Heart left ventricle (tissue), 13 donors: ENCODE results near the gene CFAP46.

Experiments
- CTCF ChIP-seq, 12 donors: fragments of 200-600 bp; sonication (generic) in 4 of 12; IDR thresholded peaks; one replicate each; pipeline versions ENCODE4 v1.5.0 to v1.8.0; 2018 to 2022; ENCODE audit warnings: antibody characterized with exemption in 12 of 12, mild to moderate bottlenecking in 5 of 12
- POLR2A ChIP-seq, 2 donors: fragments of 450-650 bp; IDR thresholded peaks; one replicate each; pipeline ENCODE4 v1.6.1; 2017; ENCODE audit warnings: antibody characterized with exemption in 2 of 2, mild to moderate bottlenecking in 2 of 2, moderate library complexity in 2 of 2
- donor health status: ischemic (EF 13 %, LVEDD 7.1; RV severe dilation, severe dysfunction).
- donor health status: DM: no; HTN: yes; CAD: no.
- donor health status: DM: no; HTN: no; CAD: no.
- donor health status: ischemic (EF 25% LVEDD 6.9; RV normal size, moderate dysfunction).
- donor health status: ischemic (EF 25% LVEDD 5.7; RV mildly dilated, moderate dysfunction).
- donor health status: ischemic (EF 35%, LVEDD 5.7; RV mildly dilated, moderate dysfunction).
- donor health status: nonischemic (EF 11% LVEDD 7.7; RV severe dilation, severe dysfunction).
- donor health status: DM: yes; HTN: yes; CAD: no.
- donor health status: PGD.
- donor health status: ischemic (EF 29% LVEDD 5.4; RV normal size, mild dysfunction).
- donor health status: nonischemic (EF 23%, LVEDD 6.1; RV moderate dilation, normal function).

GRCh38 chr10:132761395-132762060, 180.8 kb downstream of the CFAP46 start:
- TF ChIP-seq CTCF (IDR thresholded peaks at IDR 0.05) (no peak), POLR2A (IDR thresholded peaks at IDR 0.05) (no peak)
